HepG2 (cell line): Measurements from ENCODE around the gene CD248. TPM values are rescaled to one million over a fixed set of nuclear protein-coding genes. Genes with fewer than 3 reads are reported as not detected.
A peak's percentile ranks its signal among the peaks of the same experiment; 100 is the strongest.

Experiments
- AGO1 ChIP-seq: fragments of 200-400 bp; formaldehyde crosslinking; IDR thresholded peaks from 2 replicates; pipeline ENCODE4 v1.6.1; 2017; ENCODE audit warnings: mild to moderate bottlenecking, low read depth, low read length, moderate library complexity; ENCODE audit not compliant: poor library complexity, severe bottlenecking
- EHMT2 ChIP-seq: fragments of 200-600 bp; sonication (generic); IDR thresholded peaks from 2 replicates; pipeline ENCODE4 v1.7.0; 2017; ENCODE audit warnings: antibody characterized with exemption, low read depth, low read length, borderline replicate concordance
- FLYWCH1 ChIP-seq: sonication (generic); formaldehyde crosslinking; IDR thresholded peaks from 2 replicates; pipeline ENCODE4 v1.8.1; 2023; ENCODE audit warnings: mild to moderate bottlenecking, missing genetic modification reagents
- PATZ1 ChIP-seq: sonication (generic); formaldehyde crosslinking; IDR thresholded peaks from 2 replicates; pipeline ENCODE4 v1.4.0; 2020; ENCODE audit warnings: missing genetic modification reagents
- POLR2G ChIP-seq: fragments of 200-400 bp; formaldehyde crosslinking; IDR thresholded peaks from 2 replicates; pipeline ENCODE4 v1.6.1; 2018; ENCODE audit warnings: mild to moderate bottlenecking, low read depth, low read length, moderate library complexity
- RFXAP ChIP-seq: sonication (generic); formaldehyde crosslinking; IDR thresholded peaks from 2 replicates; pipeline ENCODE4 v1.4.0; 2020; ENCODE audit warnings: missing genetic modification reagents, borderline replicate concordance
- ZBTB46 ChIP-seq: sonication (generic); formaldehyde crosslinking; IDR thresholded peaks from 2 replicates; pipeline ENCODE4 v1.4.0; 2020; ENCODE audit warnings: mild to moderate bottlenecking, missing genetic modification reagents, borderline replicate concordance
- ZNF235 ChIP-seq: sonication (generic); formaldehyde crosslinking; IDR thresholded peaks from 2 replicates; pipeline ENCODE4 v1.8.1; 2023; ENCODE audit warnings: mild to moderate bottlenecking, missing genetic modification reagents, borderline replicate concordance
- ZNF367 ChIP-seq: sonication (generic); formaldehyde crosslinking; IDR thresholded peaks from 2 replicates; pipeline ENCODE4 v1.4.0; 2020; ENCODE audit warnings: missing genetic modification reagents, borderline replicate concordance
- ZNF691 ChIP-seq: sonication (generic); formaldehyde crosslinking; IDR thresholded peaks from 2 replicates; pipeline ENCODE4 v1.4.0; 2020; ENCODE audit warnings: missing genetic modification reagents, low read depth, mild to moderate bottlenecking, borderline replicate concordance
- ZNF710 ChIP-seq: sonication (generic); formaldehyde crosslinking; IDR thresholded peaks from 2 replicates; pipeline ENCODE4 v1.5.0; 2020; ENCODE audit warnings: mild to moderate bottlenecking, missing genetic modification reagents, borderline replicate concordance
- ZNF747 ChIP-seq: sonication (generic); formaldehyde crosslinking; IDR thresholded peaks from 2 replicates; pipeline ENCODE4 v1.8.1; 2023; ENCODE audit warnings: missing genetic modification reagents, mild to moderate bottlenecking, borderline replicate concordance
- ZNF770 ChIP-seq: sonication (generic); formaldehyde crosslinking; IDR thresholded peaks from 2 replicates; pipeline ENCODE4 v1.5.0; 2020; ENCODE audit warnings: mild to moderate bottlenecking, missing genetic modification reagents
- ZSCAN31 ChIP-seq: sonication (generic); formaldehyde crosslinking; IDR thresholded peaks from 2 replicates; pipeline ENCODE4 v1.5.0; 2020; ENCODE audit warnings: low read depth, mild to moderate bottlenecking, missing genetic modification reagents
- polyA plus RNA-seq, 8 experiments: library from polyadenylated mRNA; depleted of rRNA in 3 of 8; stranded (reverse) in 7 of 8; unstranded in 1 of 8; fragments of >200 nt; fragmentation: Illumina TruSeq in 4 of 8; extraction: Trizol in 4 of 8; gene quantifications; 2 replicates each; pipeline versions ENCODE4 v1.2.1 to v1.2.3, GENCODE V29; 2011 to 2016; ENCODE audit warnings: low read depth in 4 of 8, missing spikeins in 1 of 8, mixed read lengths in 1 of 8; ENCODE audit not compliant: insufficient read depth in 1 of 8
- total RNA-seq, 5 experiments: library from RNA; depleted of rRNA; stranded (reverse); fragments of >200 nt; fragmentation: Illumina TruSeq; extraction: Trizol; gene quantifications; 2 replicates each; pipeline ENCODE4 v1.2.3, GENCODE V29; 2016; ENCODE audit warnings: low read depth in 1 of 5

Gene CD248
- total and polyA plus RNA-seq, 2 of the 13 experiments (the other 11 are each of a cell fraction or from before 2014, with no cell fraction given) = 0.25 to 0.35 TPM

GRCh38 chr11:66336234-66337102, 19.6 kb upstream of the CD248 start, which contains the start of gene RIN1 (continued):
- TF ChIP-seq ZBTB46 (CRISPR knock-in tag) (no peak), ZNF367 (CRISPR knock-in tag) (no peak; the same call in 1 of the 2 replicates), ZNF691 (CRISPR knock-in tag) (peak; percentile 88; the same call in 1 of the 2 replicates), POLR2G (peak; percentile 68), ZSCAN31 (CRISPR knock-in tag) (peak; percentile 78), RFXAP (CRISPR knock-in tag) (no peak), ZNF770 (CRISPR knock-in tag) (peak; percentile 56; the same call in 1 of the 2 replicates), AGO1 (peak; percentile 81), ZNF710 (CRISPR knock-in tag) (peak; percentile 80; the same call in 1 of the 2 replicates), ZNF747 (CRISPR knock-in tag) (no peak; the same call in 1 of the 2 replicates), PATZ1 (CRISPR knock-in tag) (peak; percentile 99), ZNF235 (CRISPR knock-in tag) (0 out of 2 replicates have a peak, but pooled peaks have one; percentile 85), FLYWCH1 (CRISPR knock-in tag) (no peak), EHMT2 (no peak)
